HEK293T (cell line): ENCODE measurements around the gene OTOA.
"Not testable (repeated sequence)": the region's sequence is repeated elsewhere in the genome, so short reads cannot be mapped to it uniquely, and the experiment has no call there.

Source experiments
- BHLHE40 ChIP-seq: fragments of 450-650 bp; IDR thresholded peaks from 2 replicates; pipeline ENCODE4 v1.6.1; 2016; ENCODE audit warnings: mild to moderate bottlenecking, moderate library complexity, borderline replicate concordance
- CTBP1 ChIP-seq: fragments of 450-650 bp; IDR thresholded peaks from 2 replicates; pipeline ENCODE4 v1.6.1; 2016; ENCODE audit warnings: borderline replicate concordance
- ELF4 ChIP-seq: fragments of 450-650 bp; IDR thresholded peaks from 2 replicates; pipeline ENCODE4 v1.6.1; 2017; ENCODE audit warnings: antibody characterized with exemption
- FOXA1 ChIP-seq: fragments of 450-650 bp; IDR thresholded peaks from 2 replicates; pipeline ENCODE4 v1.6.1; 2016; ENCODE audit warnings: mild to moderate bottlenecking
- FOXK2 ChIP-seq: fragments of 450-650 bp; IDR thresholded peaks from 2 replicates; pipeline ENCODE4 v1.6.1; 2016; ENCODE audit warnings: mild to moderate bottlenecking
- FOXM1 ChIP-seq: fragments of 450-650 bp; IDR thresholded peaks from 2 replicates; pipeline ENCODE4 v1.6.1; 2017; ENCODE audit warnings: mild to moderate bottlenecking, borderline replicate concordance
- NFRKB ChIP-seq: fragments of 450-650 bp; IDR thresholded peaks from 2 replicates; pipeline ENCODE4 v1.6.1; 2016; ENCODE audit warnings: mild to moderate bottlenecking, moderate library complexity
- SP1 ChIP-seq: fragments of 450-650 bp; IDR thresholded peaks from 2 replicates; pipeline ENCODE4 v1.6.1; 2017
- SUZ12 ChIP-seq: fragments of 450-650 bp; IDR thresholded peaks from 2 replicates; pipeline ENCODE4 v1.6.1; 2016; ENCODE audit warnings: mild to moderate bottlenecking
- TARDBP ChIP-seq: fragments of 450-650 bp; IDR thresholded peaks from 2 replicates; pipeline ENCODE4 v1.6.1; 2016
- TF ChIP-seq, protein P1 (sequence below): fragments of 450-650 bp; IDR thresholded peaks from 2 replicates; pipeline ENCODE4 v1.6.1; 2016

- not testable (repeated sequence) for TF ChIP-seq BHLHE40, ELF4, FOXM1, TARDBP, SUZ12, FOXK2, SP1, CTBP1, FOXA1, NFRKB
- TF ChIP-seq, protein P1, sequence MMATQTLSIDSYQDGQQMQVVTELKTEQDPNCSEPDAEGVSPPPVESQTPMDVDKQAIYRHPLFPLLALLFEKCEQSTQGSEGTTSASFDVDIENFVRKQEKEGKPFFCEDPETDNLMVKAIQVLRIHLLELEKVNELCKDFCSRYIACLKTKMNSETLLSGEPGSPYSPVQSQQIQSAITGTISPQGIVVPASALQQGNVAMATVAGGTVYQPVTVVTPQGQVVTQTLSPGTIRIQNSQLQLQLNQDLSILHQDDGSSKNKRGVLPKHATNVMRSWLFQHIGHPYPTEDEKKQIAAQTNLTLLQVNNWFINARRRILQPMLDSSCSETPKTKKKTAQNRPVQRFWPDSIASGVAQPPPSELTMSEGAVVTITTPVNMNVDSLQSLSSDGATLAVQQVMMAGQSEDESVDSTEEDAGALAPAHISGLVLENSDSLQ = not testable (repeated sequence)
These were observed 76.9 kb downstream of the OTOA start for GRCh38 chr16:21740637-21741036.
